Caco-2 (cell line): ENCODE measurements around the gene CTDSP2. TPM values are rescaled to one million over a fixed set of nuclear protein-coding genes. Genes with fewer than 3 reads are reported as not detected.

ENCODE experiments used
- BruUV-seq: library from RNA; stranded (reverse); fragments of 400-500 nt; replicated peaks from 2 replicates; lab custom pipeline; 2021; lab: Mats Ljungman, UMichigan
- CTCF ChIA-PET: fragments of 300-600 bp; sonication (Branson Sonifier 250); formaldehyde crosslinking; loops from one replicate; lab custom pipeline; 2022; ENCODE audit warnings: antibody characterized with exemption; lab: Charles Lee
- POLR2A ChIA-PET: fragments of 300-600 bp; sonication (Branson Sonifier 250); formaldehyde crosslinking; loops from one replicate; lab custom pipeline; 2022; ENCODE audit warnings: antibody characterized with exemption; lab: Charles Lee
- DNase-seq, 2 experiments: peaks; one replicate each; pipeline versions ENCODE4 v3.0.0 to v3.0.0-alpha.2; 2020 to 2022
- H3K27me3 ChIP-seq: replicated peaks from 2 replicates; pipeline ENCODE4 v1.6.0; 2011; ENCODE audit warnings: low read length; ENCODE audit not compliant: control insufficient read depth, insufficient read depth
- H3K36me3 ChIP-seq: 2 replicates; pipeline ENCODE4 v1.5.1; 2011; ENCODE audit warnings: low read length; ENCODE audit not compliant: control insufficient read depth, insufficient read depth
- H3K4me1 ChIP-seq: fragments of 250-450 bp; sonication (Bioruptor Pico); 2 replicates; pipeline ENCODE4 v1.5.1; 2020; ENCODE audit warnings: mild to moderate bottlenecking
- H3K4me3 ChIP-seq: 2 replicates; pipeline ENCODE4 v1.5.1; 2011; ENCODE audit warnings: low read depth, mild to moderate bottlenecking, control low read depth, low read length
- H3K9me3 ChIP-seq: fragments of 250-450 bp; sonication (Bioruptor Pico); 2 replicates; pipeline ENCODE4 v1.5.1; 2020; ENCODE audit warnings: mild to moderate bottlenecking, moderate library complexity
- H3K27ac Mint-ChIP-seq: one replicate; pipeline ENCODE4 v1.8.0; 2022; ENCODE audit warnings: mixed read lengths; ENCODE audit not compliant: unreplicated experiment
- H3K27me3 Mint-ChIP-seq: one replicate; pipeline ENCODE4 v1.8.0; 2022; ENCODE audit warnings: mixed read lengths; ENCODE audit not compliant: insufficient read depth, unreplicated experiment
- H3K36me3 Mint-ChIP-seq: one replicate; pipeline ENCODE4 v1.8.0; 2022; ENCODE audit warnings: mild to moderate bottlenecking, mixed read lengths; ENCODE audit not compliant: insufficient read depth, unreplicated experiment
- H3K4me1 Mint-ChIP-seq: one replicate; pipeline ENCODE4 v1.8.0; 2022; ENCODE audit warnings: low read depth, mixed read lengths; ENCODE audit not compliant: unreplicated experiment
- H3K4me3 Mint-ChIP-seq: one replicate; pipeline ENCODE4 v1.8.0; 2022; ENCODE audit warnings: mild to moderate bottlenecking, moderate library complexity, mixed read lengths; ENCODE audit not compliant: unreplicated experiment
- H3K9me3 Mint-ChIP-seq: one replicate; pipeline ENCODE4 v1.8.0; 2022; ENCODE audit warnings: mixed read lengths; ENCODE audit not compliant: unreplicated experiment
- intact Hi-C: fragments of 100-400 bp; cut with micrococcal nuclease; formaldehyde crosslinking; loops from one replicate; pipeline ENCODE4 v1.10.0; 2022; ENCODE audit not compliant: unreplicated experiment
- total RNA-seq: library from RNA; stranded (reverse); gene quantifications from 2 replicates; pipeline ENCODE4 v1.2.3, GENCODE V29; 2022
- TF ChIP-seq, protein P1 (sequence below), 2 experiments: fragments of 200-600 bp in 1 of 2; IDR thresholded peaks; 1 replicate in 1 of 2; 2 replicates in 1 of 2; pipeline versions ENCODE4 v1.5.1 to v1.8.0; 2011 to 2022; ENCODE audit warnings: antibody characterized with exemption in 1 of 2, control low read depth in 1 of 2, inconsistent platforms in 1 of 2, low read depth in 1 of 2, low read length in 1 of 2, mild to moderate bottlenecking in 1 of 2, moderate library complexity in 1 of 2; ENCODE audit not compliant: insufficient read depth in 1 of 2, severe bottlenecking in 1 of 2, unreplicated experiment in 1 of 2

Gene CTDSP2
- total RNA-seq, 1 experiment from 2014 or later: 117 TPM

DNA sequence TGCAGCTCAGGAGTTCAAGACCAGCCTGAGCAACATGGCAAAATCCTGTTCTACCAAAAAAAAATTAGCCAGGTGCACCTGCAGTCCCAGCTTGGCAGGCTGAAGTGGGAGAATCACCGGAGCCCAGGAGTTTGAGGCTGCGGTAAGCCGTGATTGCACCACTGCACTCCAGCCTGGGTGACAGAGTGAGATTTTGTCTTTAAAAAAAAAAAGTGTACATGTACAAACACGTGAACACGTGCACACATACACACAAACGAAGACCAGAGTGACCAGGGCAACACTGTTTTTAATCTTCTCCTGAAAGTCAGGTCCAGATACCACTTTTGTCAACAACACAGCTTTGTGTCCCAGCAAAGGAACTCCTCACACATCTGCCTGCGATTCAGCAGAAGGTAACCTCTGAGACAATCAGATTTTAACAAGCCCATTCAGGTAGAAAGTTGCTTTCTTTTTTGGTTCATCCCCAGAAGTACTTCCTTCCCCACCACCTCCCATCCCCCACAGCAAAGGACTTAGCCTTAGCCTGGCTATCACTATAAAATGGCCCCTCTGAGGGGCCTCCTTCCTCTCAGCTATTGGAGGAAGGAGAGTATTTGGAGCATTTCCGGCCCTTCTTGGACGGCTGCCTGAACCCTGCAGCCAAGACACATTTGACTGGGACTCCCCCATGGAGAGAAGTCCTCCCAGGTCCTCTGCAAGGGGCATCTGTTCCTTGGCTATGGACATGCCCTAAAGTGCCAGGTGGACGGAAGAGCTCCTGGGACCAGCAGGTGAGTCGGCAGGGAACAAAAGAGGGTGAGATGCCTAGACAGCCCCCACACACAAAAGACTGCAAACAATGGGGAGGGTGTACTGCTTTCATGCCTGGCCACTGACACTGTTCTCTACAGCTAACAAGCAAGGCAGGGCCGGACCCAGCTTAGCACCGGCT, 9.8 kb downstream of the CTDSP2 start:
- peaks cover 15% of the 10 kb centered on the region for H3K36me3 Mint-ChIP-seq
- no peaks in the 10 kb centered on the region for H3K9me3 Mint-ChIP-seq
- no peak for DNase-seq
- no peak overlapping the region for H3K27ac Mint-ChIP-seq
- Histone ChIP-seq H3K4me3 (no peak overlapping the region), H3K36me3 (no peaks in the 10 kb centered on the region; the same call in none of the 2 replicates), H3K27me3 (no peaks in the 10 kb centered on the region), H3K9me3 (no peaks in the 10 kb centered on the region), H3K4me1 (peaks cover 20% of the 10 kb centered on the region)
- TF ChIP-seq, protein P1, sequence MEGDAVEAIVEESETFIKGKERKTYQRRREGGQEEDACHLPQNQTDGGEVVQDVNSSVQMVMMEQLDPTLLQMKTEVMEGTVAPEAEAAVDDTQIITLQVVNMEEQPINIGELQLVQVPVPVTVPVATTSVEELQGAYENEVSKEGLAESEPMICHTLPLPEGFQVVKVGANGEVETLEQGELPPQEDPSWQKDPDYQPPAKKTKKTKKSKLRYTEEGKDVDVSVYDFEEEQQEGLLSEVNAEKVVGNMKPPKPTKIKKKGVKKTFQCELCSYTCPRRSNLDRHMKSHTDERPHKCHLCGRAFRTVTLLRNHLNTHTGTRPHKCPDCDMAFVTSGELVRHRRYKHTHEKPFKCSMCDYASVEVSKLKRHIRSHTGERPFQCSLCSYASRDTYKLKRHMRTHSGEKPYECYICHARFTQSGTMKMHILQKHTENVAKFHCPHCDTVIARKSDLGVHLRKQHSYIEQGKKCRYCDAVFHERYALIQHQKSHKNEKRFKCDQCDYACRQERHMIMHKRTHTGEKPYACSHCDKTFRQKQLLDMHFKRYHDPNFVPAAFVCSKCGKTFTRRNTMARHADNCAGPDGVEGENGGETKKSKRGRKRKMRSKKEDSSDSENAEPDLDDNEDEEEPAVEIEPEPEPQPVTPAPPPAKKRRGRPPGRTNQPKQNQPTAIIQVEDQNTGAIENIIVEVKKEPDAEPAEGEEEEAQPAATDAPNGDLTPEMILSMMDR (IDR thresholded peaks at IDR 0.05; ENCODE audit: insufficient read depth in 1 of 2, low read depth in 1 of 2, low read length in 1 of 2, severe bottlenecking in 1 of 2, unreplicated experiment in 1 of 2): no peak
- peaks cover 24% of the 10 kb centered on the region for H3K4me1 Mint-ChIP-seq
- intact Hi-C loops: no loop called here
- no TSS peak for BruUV-seq
- ChIA-PET CTCF (no interaction called here), POLR2A (interaction anchor here (0.6 to 1.2 kb wide), 2 partner anchors 8 to 17 kb away, joined by 3 read pairs; no protein-coding TSS in a partner anchor)
- H3K27me3 Mint-ChIP-seq: no peaks in the 10 kb centered on the region
- H3K4me3 Mint-ChIP-seq: no peak overlapping the region

DNA sequence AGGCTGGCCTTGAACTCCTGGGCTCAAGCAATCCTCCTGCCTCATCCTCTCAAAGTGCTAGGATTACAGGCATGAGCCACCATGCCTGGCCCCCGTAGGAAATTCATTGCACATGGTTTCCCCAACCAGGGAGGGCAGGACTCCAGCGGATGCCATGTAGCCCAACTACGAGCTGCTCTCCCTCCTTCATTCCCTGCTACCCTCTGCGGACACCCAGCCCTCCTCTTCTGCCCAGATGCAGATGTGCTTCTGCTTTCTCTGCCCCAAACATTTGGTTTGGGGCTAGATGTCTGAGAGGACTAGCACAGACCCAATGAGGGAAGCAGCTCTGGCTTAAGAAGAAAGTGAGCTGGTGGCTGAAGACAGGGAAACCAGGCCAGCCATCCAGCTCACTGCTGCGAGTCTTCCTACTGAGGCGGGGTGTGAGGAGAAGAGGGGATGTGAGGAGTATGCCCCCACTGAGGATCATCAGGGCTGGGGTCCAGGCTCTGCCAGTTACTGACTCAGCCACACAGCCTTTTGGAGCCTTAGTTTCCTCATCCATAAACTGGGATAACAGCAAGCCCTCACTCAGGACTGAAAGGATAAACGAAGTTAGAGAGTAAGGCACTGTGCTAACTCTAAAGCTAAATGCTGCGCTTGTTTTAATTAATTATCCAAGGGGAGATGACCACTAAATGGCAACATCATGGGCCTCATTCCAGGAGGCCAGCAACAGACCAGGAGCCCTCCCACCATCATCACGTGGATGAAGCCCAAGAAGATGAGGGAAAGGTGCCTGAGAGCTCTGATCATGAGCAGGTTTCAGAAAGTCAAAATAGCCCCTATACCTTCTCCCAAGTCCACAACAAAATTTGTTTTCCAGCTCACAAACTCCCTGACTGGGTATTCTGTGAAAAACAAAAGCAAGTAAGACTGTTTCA, 10.9 kb downstream of the CTDSP2 start:
- no peak for DNase-seq
- H3K36me3 ChIP-seq: no peaks in the 10 kb centered on the region; the same call in none of the 2 replicates
- ChIA-PET POLR2A (interaction anchor here (0.6 to 1.2 kb wide), 2 partner anchors 9 to 24 kb away, joined by 3 read pairs; no protein-coding TSS in a partner anchor), CTCF (no interaction called here)
- Mint-ChIP-seq H3K4me3 (no peak overlapping the region), H3K27ac (no peak overlapping the region), H3K36me3 (peaks cover 16% of the 10 kb centered on the region), H3K27me3 (no peaks in the 10 kb centered on the region), H3K4me1 (peaks cover 18% of the 10 kb centered on the region), H3K9me3 (no peaks in the 10 kb centered on the region)
- no peak overlapping the region for H3K4me3 ChIP-seq
- H3K4me1 ChIP-seq: peaks cover 14% of the 10 kb centered on the region; the same call in 1 of the 2 replicates
- intact Hi-C loops: no loop called here
- TF ChIP-seq, protein P1 (IDR thresholded peaks at IDR 0.05; ENCODE audit: insufficient read depth in 1 of 2, low read depth in 1 of 2, low read length in 1 of 2, severe bottlenecking in 1 of 2, unreplicated experiment in 1 of 2): no peak
- H3K27me3 ChIP-seq: no peaks in the 10 kb centered on the region
- H3K9me3 ChIP-seq: no peaks in the 10 kb centered on the region
- no TSS peak for BruUV-seq
